NOMO-1 treated with dmso at 0.1 percent for 144 hours (cell line): Measurements from ENCODE around the gene TNNI2.
"Not testable (repeated sequence)": the region's sequence is repeated elsewhere in the genome, so short reads cannot be mapped to it uniquely, and the experiment has no call there.

Source experiments
- DNase-seq: peaks from one replicate; lab custom pipeline; 2025; ENCODE audit not compliant: unreplicated experiment; lab: John Stamatoyannopoulos, UW

Gene TNNI2

GRCh38 chr11:1838426-1839144 lies at the start of gene TNNI2:
TSS of gene TNNI2 (plus strand) at chr11:1838981. CDS start at chr11:1839697, 716 bp downstream.
- DNase-seq, result no peak

DNA sequence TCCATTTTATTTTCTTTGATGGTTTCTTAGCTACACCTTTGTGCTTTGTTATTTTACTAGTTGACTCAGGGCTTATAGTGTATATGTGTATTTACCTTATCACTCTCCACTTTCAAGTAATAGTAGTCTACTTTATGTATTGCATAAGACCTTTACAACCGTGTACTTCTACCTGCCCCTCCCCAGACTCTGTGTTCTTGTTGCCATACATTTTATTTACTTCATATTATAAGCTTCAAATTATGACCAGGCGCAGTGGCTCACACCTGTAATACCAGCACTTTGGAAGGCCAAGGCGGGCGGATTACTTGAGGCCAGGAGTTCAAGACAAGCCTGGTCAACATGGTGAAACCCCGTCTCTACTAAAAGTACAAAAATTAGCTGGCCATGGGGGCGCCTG lies 46.9 kb upstream of the TNNI2 start:
- no peak for DNase-seq

DNA sequence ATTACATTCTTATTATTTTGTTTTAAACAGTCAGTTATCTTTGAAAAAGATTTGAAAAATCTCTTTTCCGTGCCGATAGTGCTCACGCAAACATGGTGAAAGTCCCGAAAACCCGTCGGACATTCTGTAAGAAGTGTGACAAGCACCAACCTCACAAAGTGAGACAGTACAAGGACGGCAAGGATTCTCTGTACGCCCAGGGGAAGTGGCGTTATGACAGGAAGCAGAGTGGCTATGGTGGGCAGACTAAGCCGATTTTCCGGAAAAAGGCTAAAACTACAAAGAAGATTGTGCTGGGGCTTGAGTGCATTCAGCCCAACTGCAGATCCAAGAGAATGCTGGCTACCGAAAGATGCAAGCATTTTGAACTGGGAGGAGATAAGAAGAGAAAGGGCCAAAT lies 46.3 kb upstream of the TNNI2 start:
- DNase-seq, result peak; percentile 11

GRCh38 chr11:1793081-1793480 lies 45.7 kb upstream of the TNNI2 start:
- DNase-seq, result no peak

GRCh38 chr11:1796413-1797011 lies 42.3 kb upstream of the TNNI2 start:
- DNase-seq, result no peak

GRCh38 chr11:1797391-1798125 lies 41.2 kb upstream of the TNNI2 start:
- DNase-seq, result no peak

DNA sequence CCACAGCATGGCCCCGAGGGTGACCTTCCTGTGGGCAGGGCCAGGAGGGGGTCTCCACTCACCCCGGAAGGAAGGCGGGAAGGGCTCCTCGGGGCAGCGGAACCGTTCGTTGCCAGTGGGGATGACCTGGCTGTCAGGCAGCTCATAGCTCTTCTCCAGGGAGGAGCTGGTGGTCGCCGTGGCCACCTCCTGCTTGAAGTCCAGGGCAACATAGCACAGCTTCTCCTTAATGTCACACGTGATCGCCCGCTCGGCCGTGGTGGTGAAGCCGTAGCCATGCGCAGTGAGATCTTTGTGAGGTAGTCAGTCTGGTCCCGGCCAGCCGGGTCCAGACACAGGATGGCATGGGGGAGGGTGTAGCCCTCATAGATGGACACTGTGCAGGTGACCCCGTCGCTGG lies 35.5 kb upstream of the TNNI2 start:
- DNase-seq, result no peak

- not testable (repeated sequence) for DNase-seq
Observed at GRCh38 chr11:1803835-1804519, 34.8 kb upstream of the TNNI2 start.

DNA sequence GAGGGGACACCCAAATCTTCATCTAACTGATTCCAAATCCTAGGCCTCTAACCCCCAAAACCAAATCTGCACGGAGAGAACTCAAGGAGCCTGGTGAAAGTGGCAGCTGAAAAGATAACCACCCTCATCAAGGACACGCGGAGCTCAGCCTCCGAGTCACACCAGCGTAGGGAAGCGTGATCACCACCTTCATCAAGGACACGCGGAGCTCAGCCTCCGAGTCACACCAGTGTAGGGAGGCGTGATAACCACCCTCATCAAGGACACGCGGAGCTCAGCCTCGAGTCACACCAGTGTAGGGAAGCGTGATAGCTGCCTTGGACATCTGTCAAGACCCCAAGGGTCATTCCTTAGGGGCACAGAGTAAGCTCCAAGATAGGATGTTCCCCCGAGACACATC lies 33.3 kb upstream of the TNNI2 start:
- no peak for DNase-seq

- no peak for DNase-seq
Observed at GRCh38 chr11:1807264-1807995, 31.4 kb upstream of the TNNI2 start.

GRCh38 chr11:1810761-1811160 lies 28.0 kb upstream of the TNNI2 start:
- DNase-seq, result peak; percentile 82

- DNase-seq, result no peak
Observed at GRCh38 chr11:1812274-1812673, 26.5 kb upstream of the TNNI2 start.

DNA sequence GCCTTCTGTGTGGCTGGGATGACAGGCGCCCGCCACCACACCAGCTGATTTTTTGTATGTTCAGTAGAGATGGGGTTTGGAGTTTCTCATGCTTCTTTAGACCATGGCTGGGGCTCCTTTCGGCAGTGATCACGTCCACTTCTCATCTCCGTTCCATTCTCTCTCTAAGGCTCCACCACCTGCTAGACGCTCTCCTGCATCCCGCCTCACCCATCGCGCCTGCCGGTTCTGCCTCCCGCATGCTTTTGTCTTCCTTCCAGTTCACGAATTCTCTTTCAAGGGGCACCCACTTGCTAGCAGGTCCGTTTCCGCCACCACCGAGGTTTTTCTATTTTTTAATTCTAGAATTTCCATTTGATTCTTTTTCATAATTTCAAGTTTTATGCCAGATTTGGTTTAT lies 26.0 kb upstream of the TNNI2 start:
- DNase-seq, result no peak

DNA sequence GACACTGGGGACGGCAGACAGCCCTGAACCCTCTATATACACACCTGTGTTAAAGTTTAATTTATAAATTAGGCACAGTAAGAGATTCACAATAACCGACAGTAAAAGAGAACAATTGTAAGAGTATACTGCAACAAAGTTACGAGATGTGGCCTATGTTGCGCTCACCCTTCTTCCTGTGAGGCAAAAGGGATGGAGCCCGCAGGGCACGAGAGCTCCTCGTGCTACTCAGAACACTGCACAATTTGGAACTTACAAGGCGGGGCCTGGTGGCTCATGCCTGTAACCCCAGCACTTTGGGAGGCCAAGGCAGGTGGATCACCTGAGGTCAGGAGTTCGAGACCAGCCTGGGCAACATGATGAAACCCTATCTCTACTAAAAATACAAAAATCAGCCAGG lies 25.4 kb upstream of the TNNI2 start:
- not testable (repeated sequence) for DNase-seq

- no peak for DNase-seq
Observed at GRCh38 chr11:1814691-1815090, 24.1 kb upstream of the TNNI2 start.

DNA sequence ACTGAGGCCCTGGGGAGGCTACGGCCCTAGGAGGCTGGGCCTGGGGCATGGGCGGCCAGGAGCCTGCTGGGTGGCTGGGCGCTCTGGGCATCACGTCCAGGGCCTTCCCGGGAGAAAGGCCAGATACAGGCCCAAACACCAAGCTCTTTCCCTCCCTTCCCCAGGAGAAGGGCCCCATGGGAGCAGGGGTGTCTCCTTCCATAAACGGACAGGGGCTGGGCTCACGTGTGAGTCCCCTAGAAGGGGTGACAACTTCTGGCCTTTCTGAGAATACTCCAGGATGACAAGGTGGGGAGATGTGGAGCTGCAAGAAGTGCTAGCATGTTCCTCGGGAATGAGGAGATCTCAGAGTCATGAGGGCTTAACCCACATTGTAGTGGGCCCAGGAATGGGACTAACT lies 23.5 kb upstream of the TNNI2 start:
- no peak for DNase-seq

DNA sequence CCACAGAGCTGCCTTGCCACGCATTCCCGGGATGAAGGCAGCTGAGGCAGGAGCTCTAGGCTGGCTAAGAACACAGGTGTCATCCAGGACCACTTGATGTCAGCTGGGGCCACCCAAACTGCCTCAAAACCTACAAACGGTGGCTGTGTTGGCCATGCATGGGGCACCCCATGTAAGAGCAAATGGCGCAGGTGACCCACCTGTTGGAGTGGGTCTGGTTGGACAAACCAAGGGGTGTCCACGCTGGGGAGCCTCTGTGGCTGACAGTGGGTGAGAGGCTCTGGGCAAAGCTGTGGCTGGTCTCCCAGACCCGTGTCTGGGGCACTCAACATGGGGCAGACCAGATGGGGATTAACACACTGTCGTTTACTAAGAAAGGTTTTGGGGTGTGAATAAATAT lies 23.0 kb upstream of the TNNI2 start:
- no peak for DNase-seq

- DNase-seq, result no peak
Observed at GRCh38 chr11:1817000-1817399, 21.8 kb upstream of the TNNI2 start.

GRCh38 chr11:1817511-1817910 lies 21.3 kb upstream of the TNNI2 start:
- no peak for DNase-seq

GRCh38 chr11:1819074-1819473 lies 19.7 kb upstream of the TNNI2 start:
- no peak for DNase-seq
